Neural crest cell (in vitro differentiated cells): ENCODE results near the gene CMTM8. TPM values are rescaled to one million over a fixed set of nuclear protein-coding genes. Genes with fewer than 3 reads are reported as not detected.

Experiments used
- DNase-seq: peaks from one replicate; pipeline ENCODE4 v3.0.0; 2021; ENCODE audit warnings: low read depth, mixed read lengths, low spot score
- H3K27ac Mint-ChIP-seq: one replicate; pipeline ENCODE4 v1.8.0; 2021; ENCODE audit warnings: mild to moderate bottlenecking, mixed read lengths; ENCODE audit not compliant: unreplicated experiment
- H3K27me3 Mint-ChIP-seq: 2 replicates; pipeline ENCODE4 v1.8.0; 2021; ENCODE audit warnings: low read depth, mild to moderate bottlenecking, mixed read lengths
- H3K36me3 Mint-ChIP-seq: 2 replicates; pipeline ENCODE4 v1.8.0; 2021; ENCODE audit warnings: low read depth, mild to moderate bottlenecking, mixed read lengths
- H3K4me1 Mint-ChIP-seq: 2 replicates; pipeline ENCODE4 v1.8.0; 2021; ENCODE audit warnings: mixed read lengths
- H3K4me3 Mint-ChIP-seq: one replicate; pipeline ENCODE4 v1.8.0; 2021; ENCODE audit warnings: mild to moderate bottlenecking, mixed read lengths
- H3K9me3 Mint-ChIP-seq: 2 replicates; pipeline ENCODE4 v1.8.0; 2021; ENCODE audit warnings: mixed read lengths
- total RNA-seq: library from RNA; stranded (reverse); gene quantifications from 2 replicates; pipeline ENCODE4 v1.2.1, GENCODE V29; 2021
- TF ChIP-seq, protein P1 (sequence below): fragments of 200-600 bp; sonication (generic); conservative IDR thresholded peaks from 2 replicates; pipeline ENCODE4 v1.5.0; 2021; ENCODE audit warnings: antibody characterized with exemption, mild to moderate bottlenecking

CMTM8 gene
- total RNA-seq, 1 donor from 2014 or later: 4.4 TPM

DNA sequence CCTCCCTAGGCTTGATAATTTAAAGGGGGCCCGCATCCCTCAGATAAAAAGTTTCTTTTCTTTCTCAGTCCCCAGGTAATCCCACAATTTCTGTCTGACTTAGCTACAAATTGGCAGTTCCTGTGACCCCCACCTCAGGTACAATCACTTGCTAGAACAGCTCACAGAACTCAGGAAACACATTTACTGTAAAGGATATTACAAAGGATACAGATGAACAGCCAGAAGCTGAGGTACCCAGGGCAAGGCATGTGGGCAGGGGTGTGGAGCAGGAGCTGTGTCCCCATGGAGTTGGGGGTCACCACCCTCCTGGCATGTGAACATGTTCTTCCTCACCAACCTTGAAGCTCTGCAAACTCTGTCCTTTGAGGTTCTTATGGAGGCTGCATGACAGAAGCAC, 73.8 kb downstream of the CMTM8 start:
- Mint-ChIP-seq H3K36me3 (peaks cover 2% of the 10 kb centered on the region), H3K4me3 (no peak overlapping the region), H3K27me3 (no peaks in the 10 kb centered on the region), H3K27ac (no peak overlapping the region), H3K4me1 (peaks cover 30% of the 10 kb centered on the region), H3K9me3 (peaks cover 2% of the 10 kb centered on the region)
- DNase-seq: no peak
- TF ChIP-seq, protein P1, sequence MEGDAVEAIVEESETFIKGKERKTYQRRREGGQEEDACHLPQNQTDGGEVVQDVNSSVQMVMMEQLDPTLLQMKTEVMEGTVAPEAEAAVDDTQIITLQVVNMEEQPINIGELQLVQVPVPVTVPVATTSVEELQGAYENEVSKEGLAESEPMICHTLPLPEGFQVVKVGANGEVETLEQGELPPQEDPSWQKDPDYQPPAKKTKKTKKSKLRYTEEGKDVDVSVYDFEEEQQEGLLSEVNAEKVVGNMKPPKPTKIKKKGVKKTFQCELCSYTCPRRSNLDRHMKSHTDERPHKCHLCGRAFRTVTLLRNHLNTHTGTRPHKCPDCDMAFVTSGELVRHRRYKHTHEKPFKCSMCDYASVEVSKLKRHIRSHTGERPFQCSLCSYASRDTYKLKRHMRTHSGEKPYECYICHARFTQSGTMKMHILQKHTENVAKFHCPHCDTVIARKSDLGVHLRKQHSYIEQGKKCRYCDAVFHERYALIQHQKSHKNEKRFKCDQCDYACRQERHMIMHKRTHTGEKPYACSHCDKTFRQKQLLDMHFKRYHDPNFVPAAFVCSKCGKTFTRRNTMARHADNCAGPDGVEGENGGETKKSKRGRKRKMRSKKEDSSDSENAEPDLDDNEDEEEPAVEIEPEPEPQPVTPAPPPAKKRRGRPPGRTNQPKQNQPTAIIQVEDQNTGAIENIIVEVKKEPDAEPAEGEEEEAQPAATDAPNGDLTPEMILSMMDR: no peak

DNA sequence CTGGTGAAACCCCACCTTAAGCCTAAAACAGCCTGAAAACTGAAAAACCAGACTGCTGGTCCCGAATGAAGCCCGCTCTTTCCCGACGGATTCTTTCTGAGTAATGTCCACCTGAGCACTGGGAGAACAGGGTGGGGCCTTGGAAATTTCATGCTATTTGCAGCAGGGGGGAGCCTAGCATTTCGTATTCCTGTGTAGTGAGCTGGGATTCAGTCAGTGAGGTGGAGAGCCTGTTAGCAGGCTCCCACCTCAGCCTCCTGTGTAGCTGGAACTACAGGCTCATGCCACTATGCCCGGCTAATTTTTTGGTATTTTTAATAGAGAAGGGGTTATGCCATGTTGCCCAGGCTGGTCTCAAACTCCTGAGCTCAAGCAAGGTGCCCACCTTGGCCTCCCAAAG, 74.7 kb downstream of the CMTM8 start:
- Mint-ChIP-seq H3K27me3 (no peaks in the 10 kb centered on the region), H3K27ac (peak overlapping the region; percentile 62), H3K4me3 (no peak overlapping the region), H3K36me3 (no peaks in the 10 kb centered on the region), H3K9me3 (no peaks in the 10 kb centered on the region), H3K4me1 (peaks cover 37% of the 10 kb centered on the region)
- TF ChIP-seq, protein P1: no peak
- DNase-seq: no peak

DNA sequence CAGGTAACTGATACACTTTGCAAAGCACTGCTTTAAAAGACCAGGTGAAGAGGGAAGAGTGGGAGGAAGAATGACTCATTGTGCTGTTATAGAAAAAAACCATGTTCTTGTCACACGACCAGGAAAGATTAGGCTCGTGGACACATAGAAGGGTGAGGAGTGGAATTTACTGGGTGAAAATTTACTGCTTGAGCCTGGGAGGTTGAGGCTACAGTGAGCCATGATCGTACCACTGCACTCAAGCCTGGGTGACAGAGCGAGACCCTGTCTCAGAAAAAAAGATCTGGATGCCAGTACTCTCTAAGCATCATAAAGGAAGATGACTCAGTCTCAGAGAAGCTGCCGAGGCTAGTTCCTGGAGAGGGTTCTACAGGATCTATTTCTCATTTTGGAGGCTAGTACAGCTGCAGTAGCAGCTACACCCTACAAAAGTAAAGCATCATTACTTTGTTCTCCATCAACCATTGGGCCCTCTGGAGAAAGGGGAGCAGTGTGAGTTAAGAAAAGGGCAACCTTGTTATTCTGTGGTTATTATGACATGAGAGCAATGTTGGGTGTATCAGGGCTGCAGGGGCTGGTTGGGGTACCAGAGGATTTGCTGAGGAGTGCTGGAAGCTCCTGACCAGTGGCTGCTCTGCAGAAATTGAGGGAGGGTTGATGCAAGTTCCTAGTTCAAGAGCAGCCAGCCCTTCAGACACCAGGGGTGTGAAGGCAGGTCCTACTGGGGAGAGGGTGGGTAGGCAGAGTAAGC, 75.4 kb downstream of the CMTM8 start:
- no peak overlapping the region for H3K4me3 Mint-ChIP-seq
- no peaks in the 10 kb centered on the region for H3K36me3 Mint-ChIP-seq
- H3K27ac Mint-ChIP-seq: no peak overlapping the region
- no peak for DNase-seq
- peaks cover 37% of the 10 kb centered on the region for H3K4me1 Mint-ChIP-seq
- TF ChIP-seq, protein P1: no peak
- H3K9me3 Mint-ChIP-seq: no peaks in the 10 kb centered on the region
- H3K27me3 Mint-ChIP-seq: no peaks in the 10 kb centered on the region

DNA sequence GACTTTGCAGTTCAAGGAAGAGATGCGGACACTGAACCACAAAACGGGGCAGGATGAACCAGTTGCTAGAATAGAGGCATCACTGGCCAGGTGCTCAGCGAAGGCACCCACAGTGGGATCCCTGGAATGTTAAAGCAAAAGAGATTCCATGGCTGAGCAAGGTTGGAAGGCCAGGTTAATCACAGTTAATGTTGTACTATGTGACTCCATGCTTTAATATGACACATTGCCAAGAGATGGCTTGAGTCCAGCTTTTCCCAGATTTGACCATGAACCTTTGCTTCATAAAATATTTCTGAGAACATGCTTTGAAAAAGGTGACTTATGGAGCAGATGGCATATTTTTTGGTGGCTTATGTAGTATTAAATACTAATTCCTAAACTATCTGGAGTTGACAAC, 77.0 kb downstream of the CMTM8 start:
- no peak for DNase-seq
- TF ChIP-seq, protein P1: no peak
- H3K9me3 Mint-ChIP-seq: no peaks in the 10 kb centered on the region
- H3K4me1 Mint-ChIP-seq: peaks cover 43% of the 10 kb centered on the region
- H3K36me3 Mint-ChIP-seq: no peaks in the 10 kb centered on the region
- no peaks in the 10 kb centered on the region for H3K27me3 Mint-ChIP-seq
- no peak overlapping the region for H3K27ac Mint-ChIP-seq
- no peak overlapping the region for H3K4me3 Mint-ChIP-seq

DNA sequence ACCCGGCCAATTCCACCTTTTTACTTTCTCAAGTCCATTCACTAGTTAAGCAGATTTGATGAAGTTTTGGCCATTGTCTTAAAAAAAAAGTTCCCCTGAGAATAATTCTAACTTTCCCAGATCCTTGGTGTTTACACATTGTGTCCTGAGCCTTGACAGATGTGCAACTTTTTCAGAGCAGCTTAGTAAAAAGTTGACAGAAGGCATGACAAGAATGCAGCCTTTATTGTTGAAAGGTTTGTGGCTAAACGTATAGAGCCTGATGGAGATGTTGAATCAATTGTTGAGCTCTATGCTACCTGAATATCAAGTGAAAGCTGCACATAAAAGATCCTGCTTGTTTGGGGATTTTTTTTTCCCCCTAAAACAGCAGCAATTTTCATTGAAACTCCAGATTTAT, 77.8 kb downstream of the CMTM8 start:
- no peak for DNase-seq
- Mint-ChIP-seq H3K4me3 (no peak overlapping the region), H3K9me3 (no peaks in the 10 kb centered on the region), H3K27ac (no peak overlapping the region), H3K36me3 (no peaks in the 10 kb centered on the region), H3K4me1 (peaks cover 46% of the 10 kb centered on the region), H3K27me3 (no peaks in the 10 kb centered on the region)
- TF ChIP-seq, protein P1: no peak
